PC-9 (cell line): Measurements from ENCODE around the gene TRIM43B. TPM values are rescaled to one million over a fixed set of nuclear protein-coding genes. Genes with fewer than 3 reads are reported as not detected.
"Not testable (repeated sequence)": the region's sequence is repeated elsewhere in the genome, so short reads cannot be mapped to it uniquely, and the experiment has no call there.

Experiments used
- Bru-seq: library from RNA; stranded (reverse); fragments of 400-500 nt; gene quantifications from one replicate; lab custom pipeline; 2021; lab: Mats Ljungman, UMichigan
- BruChase-seq, 2 experiments: library from RNA; stranded (reverse); fragments of 400-500 nt; gene quantifications; one replicate each; lab custom pipeline; 2021; lab: Mats Ljungman, UMichigan
- BruUV-seq: library from RNA; stranded (reverse); fragments of 400-500 nt; replicated peaks from 2 replicates; lab custom pipeline; 2021; lab: Mats Ljungman, UMichigan
- CTCF ChIA-PET: fragments of 300-600 bp; sonication (Branson Sonifier 250); formaldehyde crosslinking; loops from one replicate; lab custom pipeline; 2022; ENCODE audit warnings: antibody characterized with exemption; lab: Charles Lee
- POLR2A ChIA-PET: fragments of 300-600 bp; sonication (Branson Sonifier 250); formaldehyde crosslinking; loops from one replicate; lab custom pipeline; 2022; ENCODE audit warnings: antibody characterized with exemption; ENCODE audit not compliant: unreplicated experiment; lab: Charles Lee
- DNase-seq, 2 experiments: peaks; one replicate each; pipeline versions ENCODE4 v3.0.0 to v3.0.0-alpha.2; 2015 to 2022; ENCODE audit warnings: mixed read lengths in 1 of 2
- H2AFZ ChIP-seq: fragments of 200-600 bp; sonication (generic); 2 replicates; pipeline ENCODE4 v1.8.1; 2017; ENCODE audit warnings: antibody characterized with exemption
- H3F3A ChIP-seq: fragments of 200-600 bp; sonication (generic); 2 replicates; pipeline ENCODE4 v1.8.1; 2017; ENCODE audit warnings: antibody characterized with exemption, mild to moderate bottlenecking, low read depth; ENCODE audit not compliant: insufficient read depth
- H3K27ac ChIP-seq: fragments of 200-600 bp; sonication (generic); 2 replicates; pipeline ENCODE4 v1.6.1; 2016; ENCODE audit warnings: mixed run types
- H3K27me3 ChIP-seq: fragments of 200-600 bp; sonication (generic); 2 replicates; pipeline ENCODE4 v1.6.1; 2016; ENCODE audit warnings: low read depth, mixed run types; ENCODE audit not compliant: insufficient read depth
- H3K36me3 ChIP-seq: fragments of 200-600 bp; sonication (generic); 2 replicates; pipeline ENCODE4 v1.6.1; 2016; ENCODE audit warnings: low read depth, mixed run types
- H3K4me1 ChIP-seq: fragments of 200-600 bp; sonication (generic); replicated peaks from 2 replicates; pipeline ENCODE4 v1.6.1; 2016; ENCODE audit warnings: mixed run types; ENCODE audit not compliant: insufficient read depth
- H3K4me2 ChIP-seq: fragments of 200-600 bp; sonication (generic); 2 replicates; pipeline ENCODE4 v1.6.1; 2017; ENCODE audit warnings: mixed run types
- H3K4me3 ChIP-seq: fragments of 200-600 bp; sonication (generic); 2 replicates; pipeline ENCODE4 v1.6.1; 2016; ENCODE audit warnings: mixed run types
- H3K79me2 ChIP-seq: fragments of 200-600 bp; sonication (generic); 2 replicates; pipeline ENCODE4 v1.6.1; 2017; ENCODE audit warnings: low read depth, mixed run types
- H3K9me2 ChIP-seq: fragments of 200-600 bp; sonication (generic); 2 replicates; pipeline ENCODE4 v1.8.1; 2017; ENCODE audit warnings: mild to moderate bottlenecking; ENCODE audit not compliant: insufficient read depth
- H3K9me3 ChIP-seq: fragments of 200-600 bp; sonication (generic); 2 replicates; pipeline ENCODE4 v1.8.1; 2016; ENCODE audit warnings: low read depth; ENCODE audit not compliant: insufficient read depth
- H4K20me1 ChIP-seq: fragments of 200-600 bp; sonication (generic); 2 replicates; pipeline ENCODE4 v1.8.1; 2017; ENCODE audit not compliant: insufficient read depth
- CTCF ChIP-seq: fragments of 200-600 bp; sonication (generic); conservative IDR thresholded peaks from 2 replicates; pipeline ENCODE4 v1.6.1; 2017; ENCODE audit warnings: mixed run types, antibody characterized with exemption, mild to moderate bottlenecking, moderate library complexity
- EZH2 ChIP-seq: fragments of 200-600 bp; sonication (generic); IDR thresholded peaks from 2 replicates; pipeline ENCODE4 v1.8.0; 2017; ENCODE audit warnings: antibody characterized with exemption, low read depth
- intact Hi-C: fragments of 100-400 bp; cut with micrococcal nuclease; formaldehyde crosslinking; loops from one replicate; pipeline ENCODE4 v1.10.0; 2022; ENCODE audit not compliant: unreplicated experiment
- long read RNA-seq: library from polyadenylated mRNA; stranded (forward); transcript quantifications from one replicate; pipeline ENCODE4 v2.0.0, GENCODE V29; 2022
- total RNA-seq: library from RNA; stranded (reverse); gene quantifications from 2 replicates; pipeline ENCODE4 v1.2.3, GENCODE V29; 2021

The TRIM43B gene
- total RNA-seq (not detected in 2 replicates), Bru-seq, nascent RNA (not detected), BruChase-seq, experiment 1, labeled RNA remaining after a 2-hour chase (percentile 11 among the genes with signal in this experiment), BruChase-seq, experiment 2, labeled RNA remaining after a 6-hour chase (percentile 8 among the genes with signal in this experiment)
- long read RNA-seq, result 0 reads

GRCh38 chr2:95484654-95485053 is at the start of gene TRIM43B:
Gene TRIM43B (minus strand): TSS chr2:95484754. CDS start chr2:95482714, 2,040 bp downstream.
- H3K36me3 ChIP-seq, H3K9me2 ChIP-seq, POLR2A ChIA-PET, BruUV-seq, H3K27ac ChIP-seq, H3K4me1 ChIP-seq, H3K4me3 ChIP-seq, DNase-seq, H3K79me2 ChIP-seq, H2AFZ ChIP-seq, H3K27me3 ChIP-seq, H4K20me1 ChIP-seq, H3K9me3 ChIP-seq, H3F3A ChIP-seq, H3K4me2 ChIP-seq, CTCF ChIA-PET, intact Hi-C loops: not testable (repeated sequence)

GRCh38 chr2:95531254-95531771 is 46.8 kb upstream of the TRIM43B start:
- H3K27ac ChIP-seq, result no peak overlapping the region
- peaks cover 3% of the 10 kb centered on the region; the same call in 1 of the 2 replicates for H3K9me3 ChIP-seq
- intact Hi-C loops, result no loop called here
- BruUV-seq, result no TSS peak
- H3F3A ChIP-seq, result peaks cover 2% of the 10 kb centered on the region; the same call in 1 of the 2 replicates
- H3K36me3 ChIP-seq, result peaks cover 28% of the 10 kb centered on the region
- no peak for DNase-seq
- H3K9me2 ChIP-seq, result no peaks in the 10 kb centered on the region
- ChIA-PET POLR2A (no interaction called here), CTCF (no interaction called here)
- TF ChIP-seq EZH2, result no peak
- TF ChIP-seq CTCF, result no peak
- no peaks in the 10 kb centered on the region for H4K20me1 ChIP-seq
- no peak overlapping the region for H2AFZ ChIP-seq
- H3K27me3 ChIP-seq, result no peaks in the 10 kb centered on the region
- peaks cover 13% of the 10 kb centered on the region for H3K4me1 ChIP-seq
- H3K79me2 ChIP-seq, result peaks cover 21% of the 10 kb centered on the region
- H3K4me3 ChIP-seq, result no peak overlapping the region
- H3K4me2 ChIP-seq, result no peak overlapping the region

- Histone ChIP-seq H3K27ac (no peak overlapping the region), H3K9me2 (no peaks in the 10 kb centered on the region), H3K4me3 (no peak overlapping the region), H3K4me1 (peaks cover 13% of the 10 kb centered on the region), H4K20me1 (no peaks in the 10 kb centered on the region), H3K4me2 (no peak overlapping the region), H3K9me3 (peaks cover 3% of the 10 kb centered on the region; the same call in 1 of the 2 replicates), H3K36me3 (peaks cover 28% of the 10 kb centered on the region), H3K27me3 (no peaks in the 10 kb centered on the region), H3F3A (peaks cover 7% of the 10 kb centered on the region; the same call in 1 of the 2 replicates), H3K79me2 (peaks cover 21% of the 10 kb centered on the region), H2AFZ (no peak overlapping the region)
- no peak for TF ChIP-seq CTCF
- TF ChIP-seq EZH2, result no peak
- no TSS peak for BruUV-seq
- ChIA-PET POLR2A (no interaction called here), CTCF (no interaction called here)
- intact Hi-C loops, result no loop called here
- no peak for DNase-seq
Observed at GRCh38 chr2:95530734-95531133, 46.2 kb upstream of the TRIM43B start.
